ENCODE measurements around the gene GCNT4. TPM values are rescaled to one million over a fixed set of nuclear protein-coding genes. Genes with fewer than 3 reads are reported as not detected.
"Not testable (repeated sequence)": the region's sequence is repeated elsewhere in the genome, so short reads cannot be mapped to it uniquely, and the experiment has no call there.

Gene GCNT4, protein sequence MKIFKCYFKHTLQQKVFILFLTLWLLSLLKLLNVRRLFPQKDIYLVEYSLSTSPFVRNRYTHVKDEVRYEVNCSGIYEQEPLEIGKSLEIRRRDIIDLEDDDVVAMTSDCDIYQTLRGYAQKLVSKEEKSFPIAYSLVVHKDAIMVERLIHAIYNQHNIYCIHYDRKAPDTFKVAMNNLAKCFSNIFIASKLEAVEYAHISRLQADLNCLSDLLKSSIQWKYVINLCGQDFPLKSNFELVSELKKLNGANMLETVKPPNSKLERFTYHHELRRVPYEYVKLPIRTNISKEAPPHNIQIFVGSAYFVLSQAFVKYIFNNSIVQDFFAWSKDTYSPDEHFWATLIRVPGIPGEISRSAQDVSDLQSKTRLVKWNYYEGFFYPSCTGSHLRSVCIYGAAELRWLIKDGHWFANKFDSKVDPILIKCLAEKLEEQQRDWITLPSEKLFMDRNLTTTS
- total RNA-seq: 0.07 and 0.18 TPM in 2 replicates
- polyA plus RNA-seq: 0.23 TPM in 1 of 2 replicates, not detected in the other

DNA sequence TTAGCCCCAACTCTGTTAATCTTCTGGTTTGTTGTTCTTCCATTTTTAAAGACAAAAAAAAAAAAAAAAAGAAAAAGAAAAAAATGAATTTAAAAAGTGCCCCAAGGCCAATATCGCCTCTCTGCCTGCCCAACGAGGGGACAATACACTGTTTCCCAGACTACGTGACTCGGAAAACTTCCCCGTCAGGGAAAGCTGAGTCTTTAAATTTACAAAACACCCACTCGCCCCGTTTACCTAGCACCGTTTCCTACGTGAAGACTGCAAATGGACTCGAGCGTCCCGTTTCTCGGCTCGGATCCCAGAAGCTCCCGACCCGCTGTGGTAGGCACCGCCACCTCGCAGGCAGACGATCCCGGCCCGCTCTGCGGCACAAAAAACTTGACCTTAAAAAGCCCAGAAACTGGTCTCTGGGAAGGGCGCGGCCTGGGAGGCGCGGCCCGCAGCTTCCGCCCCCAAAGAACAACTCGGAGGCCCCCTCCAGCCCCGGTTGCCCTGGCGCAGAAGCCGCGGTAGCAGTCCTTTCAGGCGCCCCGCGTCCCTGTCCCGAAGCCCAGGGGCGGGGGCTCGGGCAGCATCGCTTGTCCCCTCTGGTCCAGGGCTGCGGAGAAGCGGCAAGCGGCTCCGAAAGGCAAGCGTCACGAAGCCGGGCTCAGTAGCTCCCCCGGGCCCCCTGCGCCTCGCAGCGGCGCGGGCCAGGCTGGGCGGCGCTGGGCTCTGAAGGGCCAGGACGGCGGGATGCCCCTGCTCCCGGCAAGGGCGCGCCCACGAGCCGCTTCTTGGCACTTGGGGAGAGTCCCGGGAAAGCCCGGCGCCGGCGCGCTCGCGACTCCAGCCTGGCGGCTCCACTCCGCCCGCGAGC, at the start of gene GCNT4:
GCNT4 (minus strand) TSS at position 367 of the 862 bp plus-strand sequence. CDS start 22,521 bp downstream, outside the sequence.
- H3K4me1 ChIP-seq (ENCODE audit: low read depth): no peaks in the 10 kb centered on the region
- peak; percentile 54 to 68 for DNase-seq (ENCODE audit: low read depth in 1 of 2, low spot score in 1 of 2)
- no peaks in the 10 kb centered on the region for H3K9me3 ChIP-seq (ENCODE audit: low read depth)
- peaks cover 84% of the 10 kb centered on the region for H3K27me3 ChIP-seq
- TF ChIP-seq, protein P1, sequence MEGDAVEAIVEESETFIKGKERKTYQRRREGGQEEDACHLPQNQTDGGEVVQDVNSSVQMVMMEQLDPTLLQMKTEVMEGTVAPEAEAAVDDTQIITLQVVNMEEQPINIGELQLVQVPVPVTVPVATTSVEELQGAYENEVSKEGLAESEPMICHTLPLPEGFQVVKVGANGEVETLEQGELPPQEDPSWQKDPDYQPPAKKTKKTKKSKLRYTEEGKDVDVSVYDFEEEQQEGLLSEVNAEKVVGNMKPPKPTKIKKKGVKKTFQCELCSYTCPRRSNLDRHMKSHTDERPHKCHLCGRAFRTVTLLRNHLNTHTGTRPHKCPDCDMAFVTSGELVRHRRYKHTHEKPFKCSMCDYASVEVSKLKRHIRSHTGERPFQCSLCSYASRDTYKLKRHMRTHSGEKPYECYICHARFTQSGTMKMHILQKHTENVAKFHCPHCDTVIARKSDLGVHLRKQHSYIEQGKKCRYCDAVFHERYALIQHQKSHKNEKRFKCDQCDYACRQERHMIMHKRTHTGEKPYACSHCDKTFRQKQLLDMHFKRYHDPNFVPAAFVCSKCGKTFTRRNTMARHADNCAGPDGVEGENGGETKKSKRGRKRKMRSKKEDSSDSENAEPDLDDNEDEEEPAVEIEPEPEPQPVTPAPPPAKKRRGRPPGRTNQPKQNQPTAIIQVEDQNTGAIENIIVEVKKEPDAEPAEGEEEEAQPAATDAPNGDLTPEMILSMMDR (IDR thresholded peaks at IDR 0.05; ENCODE audit: low read depth, low read length): no peak
- no peaks in the 10 kb centered on the region for H3K36me3 ChIP-seq
- no peak within 1 kb of the TSS for H3K27ac ChIP-seq
- peak within 1 kb of the TSS; percentile 48 for H3K4me3 ChIP-seq

DNA sequence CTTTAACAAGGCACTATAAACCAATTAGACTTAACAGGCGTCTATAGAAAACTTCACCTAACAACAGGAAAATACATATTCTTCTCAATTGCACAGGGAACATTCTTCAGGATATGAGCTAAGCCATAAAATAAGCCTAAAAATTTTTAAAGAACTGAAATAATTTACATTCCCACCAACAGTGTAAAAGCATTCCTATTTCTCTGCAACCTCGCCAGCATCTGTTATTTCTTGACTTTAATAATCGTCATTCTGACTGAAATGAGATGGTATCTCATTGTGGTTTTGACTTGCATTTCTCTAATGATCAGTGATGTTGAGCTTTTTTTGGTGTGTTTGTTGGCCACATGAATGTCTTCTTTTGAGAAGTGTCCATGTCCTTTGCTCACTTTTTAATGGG, 43.6 kb upstream of the GCNT4 start:
- not testable (repeated sequence) for H3K9me3 ChIP-seq (ENCODE audit: low read depth); H3K36me3 ChIP-seq; H3K4me1 ChIP-seq (ENCODE audit: low read depth); H3K27ac ChIP-seq; DNase-seq (ENCODE audit: low read depth in 1 of 2, low spot score in 1 of 2); H3K27me3 ChIP-seq; H3K4me3 ChIP-seq

DNA sequence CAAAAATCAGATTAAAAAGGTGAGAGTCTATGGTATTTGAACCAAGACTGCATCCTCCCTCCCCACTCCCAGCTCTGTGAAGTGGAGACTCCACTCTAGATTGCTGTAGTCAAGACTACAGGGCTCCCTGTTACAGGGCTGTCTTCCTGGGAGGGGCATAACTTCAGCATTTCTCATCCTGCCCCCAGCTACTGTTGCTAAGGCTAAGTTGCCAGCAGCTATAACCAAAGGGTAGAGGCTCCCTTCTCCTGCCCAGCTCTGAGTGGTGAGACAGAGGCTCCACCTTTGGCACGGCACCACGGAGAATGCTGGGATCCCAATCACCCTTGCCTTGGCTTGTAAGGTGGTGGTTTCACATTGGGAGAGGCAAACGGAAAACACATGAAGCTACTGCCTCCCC, 39.2 kb upstream of the GCNT4 start:
- DNase-seq (ENCODE audit: low read depth in 1 of 2, low spot score in 1 of 2): no peak
- H3K27me3 ChIP-seq: no peaks in the 10 kb centered on the region
- no peaks in the 10 kb centered on the region for H3K36me3 ChIP-seq
- no peaks in the 10 kb centered on the region for H3K4me1 ChIP-seq (ENCODE audit: low read depth)
- no peak overlapping the region for H3K27ac ChIP-seq
- H3K9me3 ChIP-seq (ENCODE audit: low read depth): no peaks in the 10 kb centered on the region
- TF ChIP-seq, protein P1 (IDR thresholded peaks at IDR 0.05; ENCODE audit: low read depth, low read length): no peak
- H3K4me3 ChIP-seq: no peak overlapping the region

DNA sequence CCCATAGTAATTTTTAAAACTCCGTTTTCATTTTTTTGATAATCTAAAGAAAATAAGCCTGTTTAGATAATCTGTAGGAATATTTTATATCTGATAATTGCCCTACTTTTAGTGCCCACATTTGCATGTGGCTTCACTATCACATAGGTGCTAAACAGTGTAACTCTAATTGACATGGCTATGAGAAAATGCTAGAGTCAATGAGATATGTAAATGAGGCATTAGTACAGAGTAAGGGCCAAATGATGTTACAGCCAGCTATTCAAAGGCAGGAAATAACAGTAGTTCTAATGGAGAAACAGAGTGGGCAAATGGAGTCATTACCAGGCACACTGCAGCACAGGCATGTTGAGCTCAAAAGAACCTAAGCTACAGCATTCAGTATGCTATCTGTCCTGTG, 37.3 kb upstream of the GCNT4 start:
- DNase-seq (ENCODE audit: low read depth in 1 of 2, low spot score in 1 of 2): no peak
- Histone ChIP-seq H3K4me1 (ENCODE audit: low read depth) (no peaks in the 10 kb centered on the region), H3K9me3 (ENCODE audit: low read depth) (no peaks in the 10 kb centered on the region), H3K27ac (no peak overlapping the region), H3K36me3 (no peaks in the 10 kb centered on the region), H3K4me3 (no peak overlapping the region), H3K27me3 (no peaks in the 10 kb centered on the region)
- TF ChIP-seq, protein P1 (IDR thresholded peaks at IDR 0.05; ENCODE audit: low read depth, low read length): no peak

DNA sequence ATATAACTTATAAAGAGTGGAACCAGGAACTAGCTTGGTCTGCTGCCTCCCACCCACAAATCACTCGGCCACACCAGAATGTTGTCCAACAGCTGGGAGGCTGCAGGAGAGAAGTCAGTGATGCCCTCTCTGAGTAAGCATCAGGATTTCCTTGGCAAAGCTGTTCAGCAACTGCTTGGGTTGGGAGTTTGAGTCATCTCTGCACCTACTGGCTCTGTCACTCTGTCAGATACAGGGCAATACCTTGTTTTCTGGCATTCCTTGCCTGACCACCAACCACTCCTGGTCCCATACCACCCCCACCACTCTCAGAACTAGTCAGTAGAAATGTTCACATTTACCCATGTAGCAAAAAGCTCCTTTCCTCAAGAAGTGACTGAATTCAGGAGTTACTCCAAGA, 36.8 kb upstream of the GCNT4 start:
- Histone ChIP-seq H3K4me1 (ENCODE audit: low read depth) (no peaks in the 10 kb centered on the region), H3K36me3 (no peaks in the 10 kb centered on the region), H3K27ac (no peak overlapping the region), H3K9me3 (ENCODE audit: low read depth) (no peaks in the 10 kb centered on the region), H3K27me3 (no peaks in the 10 kb centered on the region), H3K4me3 (no peak overlapping the region)
- no peak for DNase-seq (ENCODE audit: low read depth in 1 of 2, low spot score in 1 of 2)
- TF ChIP-seq, protein P1 (IDR thresholded peaks at IDR 0.05; ENCODE audit: low read depth, low read length): no peak
